Measurements from ENCODE around the gene MCFD2.

DNA sequence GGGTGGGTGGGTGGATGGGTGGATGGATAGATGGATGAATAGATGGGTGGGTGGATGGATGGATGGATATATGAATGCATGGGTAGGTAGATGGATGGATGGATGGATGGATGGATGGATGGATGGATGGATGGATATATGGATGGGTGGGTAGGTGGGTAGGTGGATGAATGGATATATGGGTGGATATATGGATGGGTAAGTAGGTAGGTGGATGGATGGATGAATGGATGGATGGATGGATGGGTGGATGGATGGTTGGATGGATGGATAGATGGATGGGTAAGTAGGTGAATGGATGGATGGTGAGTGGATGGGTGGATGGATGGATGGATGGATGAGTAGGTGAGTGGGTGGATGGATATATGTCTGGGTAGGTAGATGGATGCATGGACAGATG is 36.1 kb downstream of the MCFD2 start:
- TF ChIP-seq CTCF (conservative IDR thresholded peaks at IDR 0.05; ENCODE audit: low read length) (no peak), EZH2phosphoT487 (IDR thresholded peaks at IDR 0.05; ENCODE audit: borderline replicate concordance, low read depth, low read length) (no peak)
